Ramos (cell line): ENCODE data around the gene RAD51B.
"Not testable (repeated sequence)": the region's sequence is repeated elsewhere in the genome, so short reads cannot be mapped to it uniquely, and the experiment has no call there.

Source experiments
- in situ Hi-C: fragments of 300-500 bp; cut with MboI; formaldehyde crosslinking; loops from one replicate; pipeline ENCODE4 v1.14.3; 2022; ENCODE audit warnings: low sequenced_read_pairs; ENCODE audit not compliant: unreplicated experiment

The RAD51B gene

DNA sequence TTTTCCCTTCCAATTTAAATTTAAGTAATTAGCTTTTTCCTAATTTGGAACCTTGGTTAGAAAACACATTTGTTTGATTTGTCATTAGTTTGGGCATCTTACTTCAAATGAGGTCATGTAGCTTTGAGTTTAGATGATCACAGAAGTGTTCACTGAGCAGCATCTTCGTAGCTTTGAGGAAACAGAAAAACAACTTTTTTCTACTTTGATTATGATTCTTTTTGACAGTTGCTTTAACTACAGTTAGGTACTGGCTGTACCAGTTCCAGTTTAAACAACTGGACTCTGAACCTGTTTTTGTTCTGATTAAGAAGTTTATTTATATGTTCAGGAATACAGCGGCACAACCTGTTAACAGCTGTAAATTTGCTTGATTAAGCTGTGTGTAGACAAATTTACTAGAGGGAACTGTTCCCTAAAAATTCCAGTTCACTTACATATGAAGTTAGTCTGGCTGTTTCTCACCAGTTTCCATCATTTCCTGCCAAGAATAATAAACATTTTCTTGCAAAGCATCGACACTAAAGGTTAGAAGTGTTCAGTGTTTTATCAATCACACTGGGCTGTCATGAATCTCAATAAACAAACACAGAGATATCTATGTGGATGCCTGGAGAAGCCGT is 191.9 kb downstream of the RAD51B start:
- in situ Hi-C loops = no loop called here

DNA sequence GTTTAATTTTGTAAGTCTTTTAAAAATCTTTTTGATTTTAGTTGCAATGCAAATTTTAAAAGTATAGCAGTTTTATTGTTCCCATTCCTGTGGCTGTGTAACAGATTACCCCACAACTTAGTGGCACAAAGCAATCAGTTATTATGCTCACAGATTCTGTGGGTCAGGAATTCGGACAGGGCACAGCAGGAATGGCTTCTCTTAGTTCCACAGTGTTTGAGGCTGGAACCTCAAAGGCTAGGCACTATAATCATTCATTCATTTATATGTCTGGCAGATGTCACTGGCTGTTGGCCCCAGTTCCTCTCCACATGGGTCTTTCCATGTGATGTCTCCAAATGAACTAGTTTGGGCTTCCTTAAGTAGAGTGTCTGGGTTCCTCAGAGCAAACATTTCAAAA is 193.3 kb downstream of the RAD51B start:
- in situ Hi-C loops = no loop called here

DNA sequence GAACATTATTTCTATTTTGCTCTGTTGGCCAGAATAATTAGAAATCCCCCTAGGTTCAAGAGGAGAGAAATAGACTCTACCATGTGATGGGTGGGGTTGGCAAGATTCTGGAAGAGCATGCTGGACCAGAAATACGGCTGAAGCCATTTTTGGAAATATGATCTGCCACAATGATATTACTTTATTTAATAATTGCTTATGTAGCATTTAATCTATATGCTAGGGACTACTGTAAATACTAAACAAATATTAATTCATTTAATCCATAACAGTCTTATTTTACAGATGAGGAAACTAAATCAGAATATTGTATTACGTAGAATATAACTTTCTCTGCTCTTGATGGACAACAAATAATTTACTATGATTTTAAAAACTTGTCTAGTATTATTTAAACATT is 193.7 kb downstream of the RAD51B start:
- in situ Hi-C loops = no loop called here

DNA sequence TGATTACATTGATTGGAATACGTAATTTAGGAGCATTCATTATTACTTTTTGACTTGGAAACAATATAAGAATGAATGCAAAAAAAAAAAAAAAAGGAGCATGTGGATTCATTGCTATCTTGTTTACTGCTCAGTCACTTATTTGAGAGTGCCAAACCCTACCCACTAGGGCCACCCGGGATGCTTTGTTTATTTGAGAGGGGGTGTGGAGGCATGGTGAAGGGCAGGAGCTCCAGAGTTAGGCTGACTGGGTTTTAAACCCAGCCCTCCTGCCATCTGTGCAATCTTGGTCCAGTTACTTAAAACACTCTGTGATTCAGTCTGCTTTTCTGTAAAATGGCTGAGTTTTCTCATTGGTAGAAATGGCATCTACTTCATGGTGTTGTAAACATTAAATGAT is 195.2 kb downstream of the RAD51B start:
- in situ Hi-C loops = no loop called here

DNA sequence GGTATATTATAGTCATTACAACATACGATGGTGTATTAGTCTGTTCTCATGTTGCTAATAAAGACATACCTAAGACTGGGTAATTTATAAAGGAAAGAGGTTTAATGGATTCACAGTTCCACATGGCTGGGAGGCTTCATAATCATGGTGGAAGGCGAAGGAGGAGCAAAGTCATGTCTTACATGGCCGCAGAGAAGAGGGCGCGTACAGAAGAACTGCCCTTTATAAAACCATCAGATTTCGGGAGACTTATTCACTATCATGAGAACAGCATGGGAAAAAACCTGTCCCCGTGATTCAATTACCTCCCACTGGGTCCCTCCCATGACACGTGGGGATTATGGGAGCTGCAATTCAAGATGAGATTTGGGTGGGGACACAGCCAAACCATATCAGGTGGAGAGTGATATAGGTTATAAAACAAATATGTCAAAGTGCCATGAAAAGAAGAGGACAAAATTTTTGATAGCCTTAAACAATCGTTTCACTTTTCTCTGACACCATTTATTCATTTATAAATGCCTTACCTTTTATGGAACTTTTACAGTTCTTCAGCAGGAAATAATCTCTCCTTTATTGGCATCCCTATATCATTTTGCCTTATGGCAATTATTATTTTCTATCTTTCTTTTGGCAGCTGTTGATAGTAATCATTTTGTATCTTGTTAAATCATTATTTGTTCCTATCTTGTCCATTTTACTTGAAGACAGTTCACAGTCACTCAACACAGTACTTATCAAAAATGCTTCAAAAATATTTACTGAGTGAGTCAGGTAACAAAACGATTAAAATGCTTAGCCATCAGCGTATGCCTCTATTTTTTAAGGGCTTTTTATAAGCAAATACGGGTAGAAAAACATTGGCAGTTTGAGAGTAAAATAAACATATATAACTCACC is 196.0 kb downstream of the RAD51B start:
- in situ Hi-C loops = no loop called here

DNA sequence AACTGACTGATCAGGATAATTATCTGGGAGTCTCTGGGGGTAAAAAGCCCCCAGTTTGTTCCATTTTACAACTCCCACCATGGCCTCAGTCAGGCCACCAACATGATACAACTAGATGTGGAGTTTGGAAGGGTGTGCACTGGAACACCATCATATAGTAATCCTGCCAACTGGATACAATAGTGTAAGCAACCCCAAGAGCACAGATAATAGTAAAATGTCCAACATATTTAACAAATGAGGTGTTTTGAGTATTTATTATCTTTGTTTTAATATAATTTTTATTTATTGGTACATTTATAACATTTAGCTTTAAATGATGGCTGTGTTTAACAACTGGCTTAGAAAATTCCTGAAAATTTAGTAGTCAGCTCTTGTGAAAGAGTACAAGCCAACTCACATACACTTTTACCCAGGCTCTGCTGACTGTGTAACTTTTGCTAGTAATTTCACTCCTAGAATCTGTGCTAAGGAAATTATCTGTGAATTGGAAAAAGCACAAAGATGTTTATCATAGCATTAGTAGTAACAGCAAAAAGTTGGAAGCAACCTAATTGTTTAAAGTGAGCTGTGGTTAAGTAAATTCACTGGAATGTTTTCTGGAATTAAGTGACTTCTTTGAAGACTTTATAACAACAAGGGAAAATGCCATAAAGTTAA is 196.8 kb downstream of the RAD51B start:
- in situ Hi-C loops = no loop called here

DNA sequence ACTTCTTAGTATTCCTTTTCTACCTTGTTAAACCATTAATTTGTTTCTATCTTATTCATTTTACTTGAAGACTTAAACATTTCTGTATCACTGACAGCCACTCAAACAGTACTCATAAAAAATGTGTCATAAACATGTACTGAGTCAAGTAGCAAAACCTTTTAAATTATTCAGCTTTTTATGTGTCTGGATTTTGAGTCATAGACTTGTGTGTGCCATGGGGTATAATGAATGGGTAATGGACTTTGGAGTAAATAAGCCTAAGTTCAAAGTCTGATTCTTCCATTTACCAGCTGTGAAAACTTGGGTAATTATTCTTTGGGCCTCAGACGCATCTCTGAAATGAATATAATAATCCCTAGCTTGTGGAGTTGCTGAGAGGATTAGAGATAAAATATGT is 199.0 kb downstream of the RAD51B start:
- in situ Hi-C loops = no loop called here

DNA sequence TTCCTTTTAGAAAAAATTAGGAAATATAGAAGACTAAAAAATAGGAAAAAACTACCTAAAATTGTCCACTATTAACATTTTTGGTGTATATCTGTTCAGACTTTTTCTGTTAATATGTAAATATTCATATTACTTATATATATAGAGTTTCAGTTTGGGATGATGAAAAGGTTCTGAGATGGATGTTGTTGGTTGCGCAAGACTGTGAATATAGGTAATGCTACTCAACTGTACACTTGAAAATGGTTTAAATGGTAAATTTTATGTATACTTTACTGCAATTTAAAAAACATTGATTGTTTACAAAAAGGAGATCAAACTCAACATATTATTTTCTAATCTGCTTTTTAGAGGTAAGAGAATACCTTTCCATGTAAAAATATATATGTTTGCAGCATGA is 200.9 kb downstream of the RAD51B start:
- in situ Hi-C loops = no loop called here

DNA sequence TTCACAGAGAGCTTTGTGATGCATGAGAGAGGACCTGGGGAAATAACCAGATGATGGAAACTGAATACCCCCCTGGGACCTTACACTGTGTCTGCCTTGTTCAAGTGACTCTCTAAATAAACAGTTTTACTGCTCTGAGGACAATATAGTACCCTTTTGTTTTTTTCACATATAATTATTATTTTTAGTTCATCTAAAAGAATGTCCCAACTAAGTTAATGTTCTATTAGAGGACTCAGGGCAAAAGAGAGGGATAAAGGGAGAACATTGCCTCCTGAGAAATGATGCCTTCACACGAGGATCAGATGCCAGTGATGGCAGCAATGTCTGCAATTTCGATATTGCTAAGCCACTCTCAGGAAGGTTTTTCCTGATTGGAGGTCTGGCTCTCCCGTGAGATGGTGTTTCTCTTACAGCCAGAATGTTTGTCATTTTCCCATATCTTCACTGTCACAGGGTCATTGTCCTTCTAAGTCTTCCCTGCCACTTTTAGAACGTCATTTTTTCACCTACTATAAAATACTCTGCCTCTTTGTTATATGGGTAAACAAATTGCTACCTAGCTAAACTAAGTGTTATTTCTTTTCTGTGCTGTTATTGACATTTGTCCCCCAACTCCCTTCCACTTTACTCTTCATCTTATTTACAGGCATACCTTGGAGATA is 201.6 kb downstream of the RAD51B start:
- in situ Hi-C loops = no loop called here

DNA sequence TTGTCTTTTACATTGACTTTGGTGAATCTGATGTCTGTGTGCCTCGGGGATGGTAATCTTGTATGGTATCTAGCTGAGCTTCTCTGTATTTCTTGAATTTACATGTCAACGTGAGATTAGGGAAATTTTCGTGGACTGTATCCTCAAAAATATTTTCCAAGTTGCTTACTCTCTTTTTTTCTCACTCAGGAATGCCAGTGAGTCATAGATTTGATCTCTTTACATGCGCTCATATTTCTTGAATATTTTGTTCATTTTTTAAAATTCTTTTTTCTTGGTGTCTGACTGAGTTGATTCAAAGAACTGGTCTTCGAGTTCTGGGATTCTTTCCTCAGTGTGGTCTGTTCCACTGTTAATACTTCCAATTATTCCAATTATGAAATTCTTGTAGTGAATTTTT is 207.7 kb downstream of the RAD51B start:
- in situ Hi-C loops = no loop called here

DNA sequence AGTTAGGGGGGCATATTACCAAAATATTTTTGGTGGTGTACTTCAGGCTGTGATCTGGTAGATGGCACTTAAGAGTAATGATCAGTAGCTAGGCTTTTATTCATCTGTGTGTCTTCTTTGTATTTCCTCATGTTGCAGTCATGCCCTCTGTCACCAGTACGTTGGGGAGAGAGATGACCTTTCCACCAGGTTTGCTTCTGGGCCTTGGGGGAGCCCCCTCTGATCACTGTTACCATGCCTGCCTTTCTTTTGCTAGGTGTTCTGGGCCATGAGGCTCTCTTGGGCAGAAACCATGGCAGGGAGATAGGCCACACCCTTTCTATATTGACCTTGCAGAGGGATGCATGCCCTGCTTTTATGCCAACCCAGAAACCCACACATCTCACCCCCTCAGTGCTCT is 208.5 kb downstream of the RAD51B start:
- in situ Hi-C loops = no loop called here

DNA sequence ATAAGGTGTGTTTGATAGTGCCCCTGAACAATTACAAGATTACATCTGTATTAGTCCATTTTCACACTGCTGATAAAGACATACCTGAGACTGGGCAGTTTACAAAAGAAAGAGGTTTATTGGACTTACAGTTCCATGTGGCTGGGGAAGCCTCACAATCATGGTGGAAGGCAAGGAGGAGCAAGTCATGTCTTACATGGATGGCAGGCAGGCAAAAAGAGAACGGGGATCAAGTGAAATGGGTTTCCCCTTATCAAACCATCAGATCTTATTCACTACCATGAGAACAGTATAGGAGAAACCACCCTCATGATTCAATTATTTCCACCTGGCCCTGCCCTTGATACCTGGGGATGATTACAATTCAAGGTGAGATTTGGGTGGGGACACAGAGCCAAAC is 211.4 kb downstream of the RAD51B start:
- in situ Hi-C loops = not testable (repeated sequence)

DNA sequence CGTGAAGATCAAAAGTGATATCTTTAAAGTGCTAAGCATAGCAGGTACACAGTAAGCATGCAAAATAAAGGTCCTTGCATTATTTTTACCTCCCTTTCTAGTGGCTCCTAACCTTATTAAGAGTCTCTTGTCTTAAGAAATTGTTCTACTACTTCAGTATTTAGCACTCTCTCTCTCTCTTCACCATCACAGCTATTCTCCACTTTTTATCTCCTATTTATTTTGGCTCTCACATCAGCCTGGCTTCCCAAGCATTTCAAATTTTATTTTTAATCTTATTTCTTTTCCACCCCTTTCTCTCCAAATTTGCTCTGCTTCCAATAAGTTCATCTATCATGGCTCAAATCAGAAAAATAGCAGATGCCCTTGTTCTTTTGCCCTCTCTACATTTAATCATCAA is 212.6 kb downstream of the RAD51B start:
- in situ Hi-C loops = no loop called here

DNA sequence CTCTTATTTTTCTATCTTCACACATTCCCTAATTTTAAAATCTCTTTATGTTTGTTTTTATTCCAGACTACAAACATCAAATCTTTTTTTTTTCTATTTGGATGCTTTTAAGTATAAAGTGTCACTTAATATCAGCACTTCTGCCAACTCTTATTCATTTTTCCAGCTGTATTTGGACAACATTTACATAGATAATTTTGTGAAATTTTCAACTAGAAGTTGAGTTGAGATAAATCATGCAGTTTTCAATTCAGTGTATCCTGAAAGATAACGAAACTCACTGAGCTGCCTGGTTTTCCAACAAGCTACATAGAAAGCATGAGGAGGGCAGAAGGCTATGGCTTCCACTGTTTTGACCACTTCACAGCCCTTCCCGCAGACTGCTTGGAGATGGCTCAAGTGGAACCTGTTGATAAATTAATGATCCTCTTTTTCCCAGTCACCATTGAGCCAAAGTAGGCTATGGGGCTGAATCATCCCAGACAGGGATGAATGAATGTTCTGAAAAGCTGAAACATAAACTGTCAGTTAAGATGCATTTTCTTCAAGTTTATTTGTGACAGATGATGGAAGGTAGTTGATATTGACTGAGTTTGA is 213.9 kb downstream of the RAD51B start:
- in situ Hi-C loops = no loop called here

DNA sequence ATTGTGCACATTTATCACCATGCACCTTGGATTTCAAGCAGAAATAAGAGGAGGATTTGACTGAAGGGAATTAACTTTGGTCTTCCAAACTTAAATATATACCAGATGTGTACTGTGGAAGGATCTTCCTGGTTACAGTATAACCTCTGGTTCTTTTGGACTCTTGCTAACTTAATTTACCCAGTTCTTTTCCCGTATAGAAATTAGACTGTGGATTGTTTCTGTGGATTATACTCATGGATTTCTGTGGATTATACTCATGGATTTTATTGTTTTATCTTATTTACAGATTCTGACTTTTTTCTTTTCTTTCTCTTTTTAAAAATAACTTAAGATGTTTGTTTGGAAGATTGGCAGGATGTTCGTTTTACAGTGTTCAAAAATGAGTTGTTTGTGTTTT is 215.3 kb downstream of the RAD51B start:
- in situ Hi-C loops = no loop called here

DNA sequence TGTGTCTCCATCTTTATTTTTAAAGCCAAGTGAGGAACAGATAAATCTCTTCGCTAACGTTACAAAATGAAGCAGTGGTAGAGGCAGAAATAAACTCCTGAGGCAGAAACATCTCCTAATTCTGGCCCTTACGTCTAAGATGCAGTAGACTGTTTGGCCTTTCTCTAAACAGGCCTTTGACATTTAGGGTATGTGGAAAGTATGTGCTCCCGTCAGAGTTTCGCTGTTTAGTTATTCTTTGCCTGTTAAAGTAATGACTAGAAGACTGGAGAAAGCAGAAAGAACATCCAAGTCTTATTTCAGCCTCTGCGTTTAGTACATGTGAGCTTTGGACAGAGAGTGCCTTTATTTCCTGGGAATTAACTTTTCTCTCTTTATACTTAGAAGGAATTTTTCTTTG is 216.6 kb downstream of the RAD51B start:
- in situ Hi-C loops = no loop called here

DNA sequence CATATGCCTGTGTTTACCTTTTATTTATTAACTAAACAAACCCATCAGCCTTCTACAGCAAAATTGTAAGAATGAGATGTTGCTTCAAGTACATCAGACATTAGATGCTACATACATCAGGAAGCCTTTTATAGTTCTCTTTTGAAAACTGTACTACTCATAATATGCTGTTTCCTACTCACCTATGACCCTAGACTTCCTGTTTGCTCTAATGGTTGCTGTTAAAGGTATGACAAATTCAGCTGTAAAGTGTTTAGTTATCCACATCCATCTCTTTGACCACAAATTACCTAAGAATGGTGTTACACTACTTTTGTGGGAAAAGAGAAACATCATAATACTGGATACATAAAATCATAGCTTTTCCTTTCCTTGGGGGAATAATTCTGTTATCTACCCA is 220.0 kb downstream of the RAD51B start:
- in situ Hi-C loops = no loop called here

DNA sequence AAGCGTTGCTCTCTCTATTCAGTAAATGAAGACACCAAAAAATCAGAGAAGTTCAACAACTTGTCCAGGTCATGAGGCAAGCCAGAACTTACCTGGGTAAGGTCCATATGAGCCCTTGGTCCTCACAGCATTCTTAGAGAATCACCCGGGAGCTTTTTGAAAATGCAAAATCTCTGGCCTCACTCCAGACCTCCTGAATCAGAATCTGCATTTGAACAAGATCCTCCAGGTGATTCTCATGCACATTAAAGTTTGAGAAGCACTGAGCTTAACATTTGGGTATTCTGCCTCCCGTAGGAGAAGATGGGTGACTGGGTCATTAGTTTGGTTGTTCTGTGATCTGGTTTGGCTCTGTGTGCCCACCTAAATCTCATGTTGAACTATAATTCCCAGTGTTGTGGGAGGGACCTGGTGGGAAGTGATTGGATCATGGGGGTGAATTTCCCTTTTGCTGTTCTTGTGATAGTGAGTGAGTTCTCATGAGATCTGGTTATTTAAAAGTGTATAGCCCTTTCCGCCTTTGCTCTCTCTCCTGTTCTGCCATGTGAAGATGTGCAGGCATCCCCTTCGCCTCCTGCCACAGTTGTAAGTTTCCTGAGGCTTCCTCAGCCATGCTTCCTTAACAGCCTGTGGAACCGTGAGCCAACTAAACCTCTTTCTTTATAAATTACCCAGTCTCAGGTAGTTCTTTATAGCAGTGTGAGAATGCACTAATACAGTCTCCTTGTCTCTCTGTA is 221.2 kb downstream of the RAD51B start:
- in situ Hi-C loops = no loop called here

DNA sequence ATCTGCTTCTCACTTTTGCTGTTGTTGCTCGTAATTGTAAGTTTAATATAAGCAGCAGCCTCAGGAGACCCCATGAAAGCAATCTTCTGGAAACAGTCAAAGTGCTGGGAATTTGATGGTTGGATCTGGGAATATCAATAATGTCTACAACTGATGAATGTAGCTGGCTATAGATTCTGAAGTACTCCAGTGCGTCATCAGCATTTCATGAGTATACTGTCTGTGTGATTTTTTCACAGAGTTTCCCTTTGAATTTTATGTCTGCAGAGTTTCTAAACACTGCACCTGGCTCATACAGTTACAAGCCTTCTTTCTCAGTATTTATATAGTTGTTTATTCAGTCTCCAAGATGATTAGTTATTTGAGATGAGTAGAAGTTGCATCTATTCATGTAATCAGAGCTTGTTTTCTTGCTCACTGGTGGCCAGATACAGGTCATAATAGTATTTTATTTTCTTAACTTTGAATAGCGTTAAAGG is 222.3 kb downstream of the RAD51B start:
- in situ Hi-C loops = no loop called here
